CD8-positive, alpha-beta memory T cell (primary cell): ENCODE results near the gene TNFAIP3. TPM values are rescaled to one million over a fixed set of nuclear protein-coding genes. Genes with fewer than 3 reads are reported as not detected.

Experiments used
- CTCF ChIA-PET: fragments of 350-600 bp; sonication (Branson Sonifier 250); formaldehyde crosslinking; loops from one replicate; lab custom pipeline; 2021; ENCODE audit warnings: antibody characterized with exemption; lab: Charles Lee
- POLR2A ChIA-PET: fragments of 350-600 bp; sonication (Branson Sonifier 250); formaldehyde crosslinking; loops from one replicate; lab custom pipeline; 2021; ENCODE audit warnings: antibody characterized with exemption; lab: Charles Lee
- DNase-seq, 5 donors: peaks; one replicate each; pipeline versions ENCODE4 v3.0.0 to v3.0.0-alpha.2; 2020 to 2022; ENCODE audit warnings: mixed read lengths in 1 of 5
- H3K27ac ChIP-seq: one replicate; pipeline ENCODE4 v1.7.0; 2013; ENCODE audit warnings: low read depth, mild to moderate bottlenecking, low read length, moderate library complexity
- H3K27me3 ChIP-seq: 2 replicates; pipeline ENCODE4 v1.7.0; 2013; ENCODE audit warnings: low read length, mild to moderate bottlenecking; ENCODE audit not compliant: insufficient read depth, poor library complexity, severe bottlenecking
- H3K36me3 ChIP-seq: 2 replicates; pipeline ENCODE4 v1.7.0; 2013; ENCODE audit warnings: mild to moderate bottlenecking, low read length, moderate library complexity; ENCODE audit not compliant: insufficient read depth
- H3K4me1 ChIP-seq: 2 replicates; pipeline ENCODE4 v1.7.0; 2013; ENCODE audit warnings: mild to moderate bottlenecking, low read length, moderate library complexity; ENCODE audit not compliant: insufficient read depth
- H3K4me3 ChIP-seq: 2 replicates; pipeline ENCODE4 v1.7.0; 2013; ENCODE audit warnings: mild to moderate bottlenecking, low read length
- H3K9me3 ChIP-seq: 2 replicates; pipeline ENCODE4 v1.7.0; 2013; ENCODE audit warnings: mild to moderate bottlenecking, low read length
- H3K27ac Mint-ChIP-seq, 8 donors: one replicate each; pipeline ENCODE4 v1.8.0; 2020 to 2021; ENCODE audit warnings: mixed read lengths in 8 of 8, mild to moderate bottlenecking in 6 of 8, inconsistent platforms in 3 of 8, moderate library complexity in 3 of 8
- H3K27me3 Mint-ChIP-seq, 2 donors: one replicate each; pipeline ENCODE4 v1.8.0; 2020 to 2021; ENCODE audit warnings: mixed read lengths in 2 of 2, mild to moderate bottlenecking in 1 of 2, moderate library complexity in 1 of 2
- H3K36me3 Mint-ChIP-seq, 3 donors: one replicate each; pipeline ENCODE4 v1.8.0; 2020 to 2021; ENCODE audit warnings: mixed read lengths in 3 of 3, inconsistent platforms in 1 of 3, mild to moderate bottlenecking in 1 of 3
- H3K4me1 Mint-ChIP-seq, 3 donors: one replicate each; pipeline ENCODE4 v1.8.0; 2020 to 2021; ENCODE audit warnings: mixed read lengths in 3 of 3, inconsistent platforms in 1 of 3, mild to moderate bottlenecking in 1 of 3
- H3K4me3 Mint-ChIP-seq, 7 donors: one replicate each; pipeline ENCODE4 v1.8.0; 2020 to 2021; ENCODE audit warnings: mixed read lengths in 7 of 7, mild to moderate bottlenecking in 6 of 7, moderate library complexity in 4 of 7, inconsistent platforms in 2 of 7
- H3K9me3 Mint-ChIP-seq, 5 donors: one replicate each; pipeline ENCODE4 v1.8.0; 2020 to 2022; ENCODE audit warnings: mixed read lengths in 5 of 5, mild to moderate bottlenecking in 3 of 5, moderate library complexity in 2 of 5, inconsistent platforms in 1 of 5
- polyA plus RNA-seq: library from polyadenylated mRNA; unstranded; fragments of 300-500 nt; fragmentation: Illumina TruSeq; gene quantifications from one replicate; pipeline ENCODE4 v1.2.3, GENCODE V29; 2021
- total RNA-seq, 2 experiments: library from RNA; stranded (reverse); gene quantifications; one replicate each; pipeline ENCODE4 v1.2.3, GENCODE V29; 2021

TNFAIP3 gene
- total and polyA plus RNA-seq, 3 experiments from 2014 or later = 127 to 298 (median 267) TPM

DNA sequence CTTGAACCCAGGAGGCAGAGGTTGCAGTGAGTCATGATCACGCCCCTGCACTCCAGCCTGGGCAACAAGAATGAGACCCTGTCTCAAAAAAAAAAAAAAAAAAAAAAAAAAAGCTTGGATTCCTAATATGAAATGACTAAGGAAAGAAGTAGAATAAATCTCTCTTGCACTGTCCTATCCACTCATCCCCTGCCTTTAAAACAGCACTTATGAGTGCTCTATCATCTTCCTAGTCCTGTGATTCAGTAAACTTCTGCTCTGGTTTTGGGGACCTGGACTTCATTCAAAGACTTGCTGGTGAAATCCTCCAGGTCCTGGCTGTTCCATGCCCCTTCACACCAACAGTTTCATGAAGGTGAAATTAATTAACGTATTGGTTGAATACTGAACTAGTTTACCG, 29.6 kb downstream of the TNFAIP3 start:
- Histone ChIP-seq H3K4me1 (no peaks in the 10 kb centered on the region), H3K27me3 (no peaks in the 10 kb centered on the region), H3K4me3 (no peak overlapping the region), H3K27ac (no peak overlapping the region), H3K9me3 (no peaks in the 10 kb centered on the region), H3K36me3 (no peaks in the 10 kb centered on the region)
- DNase-seq = no peak
- H3K4me1 Mint-ChIP-seq = no peaks in the 10 kb centered on the region
- no peaks in the 10 kb centered on the region for H3K9me3 Mint-ChIP-seq
- ChIA-PET POLR2A (no interaction called here), CTCF (no interaction called here)
- H3K4me3 Mint-ChIP-seq = no peak overlapping the region
- H3K27ac Mint-ChIP-seq = no peak overlapping the region
- H3K36me3 Mint-ChIP-seq = peaks cover 0 to 2% (median 0%) of the 10 kb centered on the region in 3 donors
- no peaks in the 10 kb centered on the region for H3K27me3 Mint-ChIP-seq

DNA sequence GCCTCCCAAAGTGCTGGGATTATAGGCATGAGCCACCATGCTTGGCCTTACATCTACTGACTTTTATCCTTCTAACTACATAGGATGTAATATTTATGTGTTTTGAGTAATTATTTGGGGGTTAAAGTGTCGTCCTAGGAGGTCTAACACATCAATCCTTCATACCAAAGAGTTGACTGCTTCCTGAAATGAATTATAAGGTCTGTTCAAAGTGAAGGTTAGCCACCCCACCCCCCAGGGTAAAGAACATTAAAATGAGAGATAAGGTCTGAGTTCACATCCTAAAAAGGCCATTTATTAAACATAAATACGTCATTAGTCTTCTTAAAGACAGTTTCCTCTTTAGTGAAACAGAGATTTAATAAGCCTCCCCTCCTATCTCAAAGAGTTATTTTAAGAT, 33.8 kb downstream of the TNFAIP3 start:
- ChIA-PET CTCF (no interaction called here), POLR2A (no interaction called here)
- H3K4me3 Mint-ChIP-seq = no peak overlapping the region
- peaks cover 14 to 15% (median 14%) of the 10 kb centered on the region in 3 donors for H3K4me1 Mint-ChIP-seq
- H3K36me3 ChIP-seq = no peaks in the 10 kb centered on the region
- no peak overlapping the region for H3K27ac Mint-ChIP-seq
- H3K4me3 ChIP-seq = no peak overlapping the region
- no peak overlapping the region for H3K27ac ChIP-seq
- peaks cover 0 to 5% of the 10 kb centered on the region in 2 donors for H3K27me3 Mint-ChIP-seq
- H3K9me3 Mint-ChIP-seq = no peaks in the 10 kb centered on the region
- no peaks in the 10 kb centered on the region for H3K27me3 ChIP-seq
- no peak for DNase-seq
- H3K4me1 ChIP-seq = peaks cover 7% of the 10 kb centered on the region
- peaks cover 0 to 2% (median 0%) of the 10 kb centered on the region in 3 donors for H3K36me3 Mint-ChIP-seq
- H3K9me3 ChIP-seq = no peaks in the 10 kb centered on the region

DNA sequence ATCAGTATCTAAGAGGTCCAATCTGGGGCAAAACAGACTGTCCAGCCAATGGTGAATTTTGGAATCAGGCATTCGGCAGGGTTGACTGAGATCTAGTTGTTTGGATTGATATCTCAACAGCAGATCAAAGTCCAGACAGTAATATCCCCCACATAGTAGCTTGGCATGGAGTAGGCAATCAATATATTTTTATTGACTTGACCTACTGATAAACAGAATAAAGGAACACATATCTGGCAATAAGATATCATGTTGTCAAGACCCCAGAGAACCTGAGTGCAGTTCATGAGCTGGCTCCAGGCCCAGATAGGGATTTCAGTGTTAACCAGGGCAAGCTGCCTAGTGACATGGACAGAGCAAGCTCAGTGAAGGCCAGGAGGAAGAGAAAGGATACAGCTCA, 34.4 kb downstream of the TNFAIP3 start:
- CTCF ChIA-PET = interaction anchor here (1.0 to 1.3 kb wide), 2 partner anchors 20 to 30 kb away, joined by 3 read pairs; no protein-coding TSS in a partner anchor
- Histone ChIP-seq H3K27ac (no peak overlapping the region), H3K27me3 (no peaks in the 10 kb centered on the region), H3K36me3 (no peaks in the 10 kb centered on the region), H3K4me1 (peaks cover 7% of the 10 kb centered on the region), H3K4me3 (no peak overlapping the region), H3K9me3 (no peaks in the 10 kb centered on the region)
- POLR2A ChIA-PET = no interaction called here
- Mint-ChIP-seq H3K4me3 (no peak overlapping the region), H3K27me3 (peaks cover 0 to 11% of the 10 kb centered on the region in 2 donors), H3K27ac (no peak overlapping the region), H3K4me1 (peaks cover 14 to 15% (median 14%) of the 10 kb centered on the region in 3 donors), H3K9me3 (no peaks in the 10 kb centered on the region), H3K36me3 (peaks cover 0 to 2% (median 0%) of the 10 kb centered on the region in 3 donors)
- DNase-seq = no peak

DNA sequence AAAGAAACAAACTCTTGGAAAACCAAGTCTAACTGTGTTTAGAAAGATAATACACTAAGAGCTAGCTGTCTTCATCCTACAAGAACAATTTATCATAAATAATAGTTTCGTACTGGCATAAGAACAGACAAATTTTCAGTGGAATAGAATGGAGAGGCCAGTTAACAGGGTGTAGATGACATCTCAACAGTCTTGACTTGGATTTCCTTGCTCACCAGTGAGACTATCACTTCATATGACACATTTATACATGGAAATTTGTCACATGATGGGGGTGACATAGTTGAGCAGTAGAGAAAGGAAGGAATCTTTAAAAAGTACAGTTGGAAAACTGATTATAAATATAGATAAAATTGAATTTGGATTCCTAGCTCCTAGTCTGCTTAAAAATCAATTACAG, 35.6 kb downstream of the TNFAIP3 start:
- POLR2A ChIA-PET = no interaction called here
- Histone ChIP-seq H3K27ac (no peak overlapping the region), H3K4me3 (no peak overlapping the region), H3K36me3 (no peaks in the 10 kb centered on the region), H3K4me1 (peaks cover 7% of the 10 kb centered on the region), H3K27me3 (no peaks in the 10 kb centered on the region), H3K9me3 (no peaks in the 10 kb centered on the region)
- Mint-ChIP-seq H3K27ac (no peak overlapping the region), H3K36me3 (peaks cover 0 to 2% (median 0%) of the 10 kb centered on the region in 3 donors), H3K4me3 (no peak overlapping the region), H3K27me3 (peaks cover 2 to 20% of the 10 kb centered on the region in 2 donors), H3K4me1 (peaks cover 15 to 20% (median 20%) of the 10 kb centered on the region in 3 donors), H3K9me3 (no peaks in the 10 kb centered on the region)
- DNase-seq = no peak
- CTCF ChIA-PET = no interaction called here

DNA sequence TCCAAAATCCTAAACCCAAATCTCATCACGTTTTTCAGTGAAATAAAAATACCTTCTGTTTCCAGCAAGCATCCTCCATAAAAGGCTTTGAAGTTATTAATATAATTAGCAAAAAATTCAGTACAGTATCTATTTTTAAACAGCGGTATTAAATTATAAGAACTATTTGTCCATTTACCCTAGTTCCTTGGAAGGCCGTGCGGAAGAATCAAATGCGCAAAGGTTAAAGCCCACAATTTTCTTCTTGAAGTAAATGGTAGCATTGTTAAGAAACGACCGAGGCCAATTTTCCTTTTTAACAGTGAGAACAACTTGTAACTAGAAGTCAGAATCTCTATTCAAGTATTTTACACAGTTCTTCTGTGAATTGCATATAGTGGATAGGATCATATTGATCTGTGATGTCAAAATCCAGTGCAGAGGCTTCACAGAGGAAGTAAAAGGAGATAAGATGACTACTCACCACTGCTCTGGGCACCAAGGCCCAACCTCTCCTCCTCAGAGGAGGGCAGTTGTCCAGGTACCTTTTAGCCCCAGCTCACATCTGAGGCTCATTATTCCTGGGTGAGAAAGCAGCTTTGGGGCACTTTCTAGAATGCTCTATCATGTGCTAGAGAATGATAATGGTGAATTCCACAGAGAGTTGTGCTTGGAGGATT, 36.3 kb downstream of the TNFAIP3 start:
- no peak overlapping the region for H3K27ac Mint-ChIP-seq

DNA sequence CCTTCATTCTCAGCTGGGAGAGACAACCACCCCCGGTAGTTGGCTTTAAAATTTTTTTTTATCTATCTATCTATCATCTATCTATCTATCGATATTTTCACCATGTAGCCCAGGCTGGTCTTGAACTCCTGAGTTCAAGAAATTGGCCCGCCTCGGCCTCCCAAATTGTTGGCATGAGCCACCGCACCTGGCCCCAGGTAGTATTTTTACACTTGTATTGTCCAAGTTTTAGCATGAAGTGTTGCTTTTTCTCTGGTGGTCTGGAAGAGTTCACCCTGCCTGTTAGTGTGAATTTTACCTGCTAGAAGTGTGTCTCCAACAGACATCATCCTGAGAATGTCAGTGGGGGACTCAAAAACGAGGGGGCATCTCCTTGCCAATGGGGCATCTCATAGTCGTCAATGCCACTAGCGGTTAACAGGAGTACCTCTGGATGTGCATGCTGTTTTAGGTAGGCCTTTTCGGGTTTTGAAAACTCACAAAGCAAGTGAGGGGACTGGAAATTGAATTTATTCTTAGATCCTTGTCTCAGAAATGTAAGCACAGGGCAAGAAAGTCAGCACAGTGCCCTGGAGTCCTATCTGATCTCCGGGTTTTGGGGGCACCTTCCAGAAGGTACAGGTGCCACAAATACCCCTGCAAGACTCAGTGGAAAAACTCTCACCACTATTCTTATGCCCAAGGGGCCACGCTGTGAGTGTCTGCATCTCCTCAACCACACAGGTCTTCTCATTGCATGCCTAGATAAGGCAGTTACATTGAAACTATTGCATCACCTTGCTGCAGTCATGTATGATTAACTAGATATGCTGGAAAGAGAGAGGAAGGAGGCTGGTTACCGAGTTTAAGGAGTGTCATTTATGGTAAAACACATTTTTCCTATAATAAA, 37.1 kb downstream of the TNFAIP3 start:
- peak overlapping the region in 3 of 8 donors; percentile 5 to 63 (median 32) for H3K27ac Mint-ChIP-seq
- Histone ChIP-seq H3K9me3 (no peaks in the 10 kb centered on the region), H3K4me3 (no peak overlapping the region), H3K36me3 (no peaks in the 10 kb centered on the region), H3K27ac (peak overlapping the region; percentile 44), H3K27me3 (no peaks in the 10 kb centered on the region), H3K4me1 (peaks cover 7% of the 10 kb centered on the region)
- peaks cover 3 to 27% of the 10 kb centered on the region in 2 donors for H3K27me3 Mint-ChIP-seq
- H3K9me3 Mint-ChIP-seq = no peaks in the 10 kb centered on the region
- peak overlapping the region in 6 of 7 donors; percentile 59 to 76 (median 71) for H3K4me3 Mint-ChIP-seq
- ChIA-PET POLR2A (no interaction called here), CTCF (no interaction called here)
- peaks cover 19 to 30% (median 28%) of the 10 kb centered on the region in 3 donors for H3K4me1 Mint-ChIP-seq
- DNase-seq = no peak
- no peaks in the 10 kb centered on the region for H3K36me3 Mint-ChIP-seq

More for the DNA sequence above, 36.3 kb downstream of the TNFAIP3 start:
- Histone ChIP-seq H3K4me3 (no peak overlapping the region), H3K9me3 (no peaks in the 10 kb centered on the region), H3K27ac (peak overlapping the region; percentile 44), H3K27me3 (no peaks in the 10 kb centered on the region), H3K36me3 (no peaks in the 10 kb centered on the region), H3K4me1 (peaks cover 7% of the 10 kb centered on the region)
- ChIA-PET CTCF (no interaction called here), POLR2A (no interaction called here)
- H3K27me3 Mint-ChIP-seq = peaks cover 2 to 21% of the 10 kb centered on the region in 2 donors
- DNase-seq = no peak
- no peaks in the 10 kb centered on the region for H3K36me3 Mint-ChIP-seq
- H3K4me1 Mint-ChIP-seq = peaks cover 15 to 23% (median 21%) of the 10 kb centered on the region in 3 donors
- no peaks in the 10 kb centered on the region for H3K9me3 Mint-ChIP-seq
- H3K4me3 Mint-ChIP-seq = no peak overlapping the region

DNA sequence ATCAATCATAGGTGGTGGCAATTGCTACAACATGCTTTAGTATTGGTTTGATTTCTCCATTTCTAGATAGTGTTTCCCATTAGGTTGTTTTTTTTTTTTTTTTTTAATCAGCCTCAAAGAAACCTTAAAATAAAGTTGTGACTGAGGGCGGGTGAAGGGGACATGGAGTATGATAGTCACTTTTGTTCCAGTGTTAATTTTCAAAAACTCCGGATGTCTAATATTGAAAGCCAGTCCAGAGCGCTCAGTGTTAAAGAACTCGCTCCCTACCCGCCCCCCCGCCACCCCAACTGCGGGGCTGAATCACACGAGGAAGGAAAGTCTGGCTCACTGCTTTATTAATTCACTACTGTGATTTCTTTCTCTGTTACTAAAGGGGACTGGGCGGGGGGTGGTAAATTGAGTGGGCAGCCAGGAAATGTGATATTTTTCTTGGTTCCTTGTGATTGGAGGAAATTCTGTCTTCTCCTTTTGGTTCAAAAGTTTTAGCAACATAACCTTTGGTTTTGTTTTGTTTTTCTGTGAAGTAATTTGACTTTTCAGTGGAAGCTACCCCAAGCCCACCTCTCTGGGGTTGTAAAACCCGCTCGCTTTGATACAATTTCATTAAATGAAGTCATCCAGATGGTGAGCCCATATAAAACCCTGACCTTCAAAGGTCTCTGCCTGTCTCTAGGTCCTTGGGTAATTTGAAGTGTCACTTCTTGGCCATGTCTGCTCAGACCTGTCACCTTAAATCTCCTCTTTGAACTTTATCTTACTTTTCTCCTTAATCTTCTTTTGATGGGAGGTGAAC, 38.0 kb downstream of the TNFAIP3 start:
- peaks cover 3 to 33% of the 10 kb centered on the region in 2 donors for H3K27me3 Mint-ChIP-seq
- CTCF ChIA-PET = no interaction called here
- no peaks in the 10 kb centered on the region for H3K36me3 ChIP-seq
- H3K9me3 Mint-ChIP-seq = no peaks in the 10 kb centered on the region
- no peak overlapping the region for H3K4me3 ChIP-seq
- peak overlapping the region in 6 of 8 donors; percentile 2 to 82 (median 62) for H3K27ac Mint-ChIP-seq
- H3K27ac ChIP-seq = peak overlapping the region; percentile 44
- H3K9me3 ChIP-seq = no peaks in the 10 kb centered on the region
- peaks cover 19 to 34% (median 28%) of the 10 kb centered on the region in 3 donors for H3K4me1 Mint-ChIP-seq
- H3K4me3 Mint-ChIP-seq = peak overlapping the region in 6 of 7 donors; percentile 63 to 85 (median 72)
- no peaks in the 10 kb centered on the region for H3K27me3 ChIP-seq
- POLR2A ChIA-PET = no interaction called here
- peak in 3 of 5 donors; percentile 11 to 59 (median 31) for DNase-seq
- H3K36me3 Mint-ChIP-seq = no peaks in the 10 kb centered on the region
- peaks cover 7% of the 10 kb centered on the region for H3K4me1 ChIP-seq
